Lower lobe of right lung (tissue), 2 donors: Measurements from ENCODE around the gene RAB11FIP3. TPM values are rescaled to one million over a fixed set of nuclear protein-coding genes. Genes with fewer than 3 reads are reported as not detected.

Experiments
- ATAC-seq, 2 donors: fragments of 200-7000 bp; cut with Tn5 transposase; one replicate each; pipeline ENCODE4 v1.9.1; 2020 to 2022; ENCODE audit warnings: mild to moderate bottlenecking in 2 of 2, moderate library complexity in 2 of 2
- DNase-seq: peaks from one replicate; pipeline ENCODE4 v3.0.0-alpha.2; 2020
- H3K27ac ChIP-seq: fragments of 200-600 bp; one replicate; pipeline ENCODE4 v1.8.0; 2022
- H3K27me3 ChIP-seq: fragments of 200-600 bp; one replicate; pipeline ENCODE4 v1.8.0; 2022; ENCODE audit warnings: low read depth
- H3K36me3 ChIP-seq: fragments of 200-600 bp; one replicate; pipeline ENCODE4 v1.8.0; 2022; ENCODE audit warnings: mild to moderate bottlenecking
- H3K4me1 ChIP-seq: fragments of 200-600 bp; one replicate; pipeline ENCODE4 v1.8.0; 2022
- H3K4me3 ChIP-seq: fragments of 200-600 bp; one replicate; pipeline ENCODE4 v1.8.0; 2022; ENCODE audit warnings: mild to moderate bottlenecking
- H3K9me3 ChIP-seq: fragments of 200-600 bp; one replicate; pipeline ENCODE4 v1.8.0; 2022
- CTCF ChIP-seq: fragments of 200-600 bp; IDR thresholded peaks from one replicate; pipeline ENCODE4 v1.8.0; 2022; ENCODE audit warnings: antibody characterized with exemption, mild to moderate bottlenecking
- intact Hi-C: fragments of 100-400 bp; cut with DNase I; formaldehyde crosslinking; loops from one replicate; pipeline ENCODE4 v1.11.0; 2022
- total RNA-seq: library from RNA; stranded (reverse); fragmentation: NEBNext Ultra II Directional; extraction: Animal tissue kit (Norgen Biotek cat#: 25700); gene quantifications from one replicate; pipeline ENCODE4 v1.2.1, GENCODE V29; 2021
- donor health status: DM: no; HTN: yes; CAD: no; lungs with severe emphysema.

The RAB11FIP3 gene
- total RNA-seq, 1 donor from 2014 or later = 32.2 TPM

GRCh38 chr16:496097-496886 is 70.8 kb downstream of the RAB11FIP3 start:
- ATAC-seq (peak in 1 of 2 donors; percentile 13), DNase-seq (no peak)
- no peak for TF ChIP-seq CTCF
- H3K9me3 ChIP-seq = no peaks in the 10 kb centered on the region
- H3K4me3 ChIP-seq = no peak overlapping the region
- intact Hi-C loops = no loop called here
- H3K27ac ChIP-seq = no peak overlapping the region
- no peaks in the 10 kb centered on the region for H3K27me3 ChIP-seq
- H3K4me1 ChIP-seq = no peaks in the 10 kb centered on the region
- peaks cover 31% of the 10 kb centered on the region for H3K36me3 ChIP-seq

GRCh38 chr16:497258-497657 is 71.8 kb downstream of the RAB11FIP3 start:
- TF ChIP-seq CTCF = no peak
- no peaks in the 10 kb centered on the region for H3K27me3 ChIP-seq
- no peaks in the 10 kb centered on the region for H3K4me1 ChIP-seq
- H3K4me3 ChIP-seq = no peak overlapping the region
- ATAC-seq = no peak
- no peak for DNase-seq
- H3K9me3 ChIP-seq = no peaks in the 10 kb centered on the region
- H3K27ac ChIP-seq = no peak overlapping the region
- intact Hi-C loops = no loop called here
- H3K36me3 ChIP-seq = peaks cover 23% of the 10 kb centered on the region

GRCh38 chr16:499924-500323 is 74.5 kb downstream of the RAB11FIP3 start:
- TF ChIP-seq CTCF = no peak
- Histone ChIP-seq H3K4me3 (no peak overlapping the region), H3K9me3 (no peaks in the 10 kb centered on the region), H3K27me3 (no peaks in the 10 kb centered on the region), H3K27ac (no peak overlapping the region), H3K36me3 (peaks cover 30% of the 10 kb centered on the region), H3K4me1 (no peaks in the 10 kb centered on the region)
- no peak for DNase-seq
- intact Hi-C loops = no loop called here
- no peak for ATAC-seq

GRCh38 chr16:500709-501108 is 75.3 kb downstream of the RAB11FIP3 start:
- TF ChIP-seq CTCF = no peak
- no peak for DNase-seq
- Histone ChIP-seq H3K27ac (no peak overlapping the region), H3K9me3 (no peaks in the 10 kb centered on the region), H3K4me3 (no peak overlapping the region), H3K36me3 (peaks cover 34% of the 10 kb centered on the region), H3K4me1 (no peaks in the 10 kb centered on the region), H3K27me3 (no peaks in the 10 kb centered on the region)
- no peak for ATAC-seq
- intact Hi-C loops = no loop called here

GRCh38 chr16:502179-502943 is 76.9 kb downstream of the RAB11FIP3 start:
- no peak overlapping the region for H3K4me3 ChIP-seq
- intact Hi-C loops = no loop called here
- DNase-seq = no peak

More at GRCh38 chr16:502179-502943, 76.9 kb downstream of the RAB11FIP3 start:
- ATAC-seq = no peak
- no peak overlapping the region for H3K27ac ChIP-seq
- H3K27me3 ChIP-seq = no peaks in the 10 kb centered on the region
- no peaks in the 10 kb centered on the region for H3K9me3 ChIP-seq
- no peaks in the 10 kb centered on the region for H3K4me1 ChIP-seq
- peaks cover 37% of the 10 kb centered on the region for H3K36me3 ChIP-seq
- TF ChIP-seq CTCF = no peak
